ENCODE data around the gene PRKCH.

Gene PRKCH

DNA sequence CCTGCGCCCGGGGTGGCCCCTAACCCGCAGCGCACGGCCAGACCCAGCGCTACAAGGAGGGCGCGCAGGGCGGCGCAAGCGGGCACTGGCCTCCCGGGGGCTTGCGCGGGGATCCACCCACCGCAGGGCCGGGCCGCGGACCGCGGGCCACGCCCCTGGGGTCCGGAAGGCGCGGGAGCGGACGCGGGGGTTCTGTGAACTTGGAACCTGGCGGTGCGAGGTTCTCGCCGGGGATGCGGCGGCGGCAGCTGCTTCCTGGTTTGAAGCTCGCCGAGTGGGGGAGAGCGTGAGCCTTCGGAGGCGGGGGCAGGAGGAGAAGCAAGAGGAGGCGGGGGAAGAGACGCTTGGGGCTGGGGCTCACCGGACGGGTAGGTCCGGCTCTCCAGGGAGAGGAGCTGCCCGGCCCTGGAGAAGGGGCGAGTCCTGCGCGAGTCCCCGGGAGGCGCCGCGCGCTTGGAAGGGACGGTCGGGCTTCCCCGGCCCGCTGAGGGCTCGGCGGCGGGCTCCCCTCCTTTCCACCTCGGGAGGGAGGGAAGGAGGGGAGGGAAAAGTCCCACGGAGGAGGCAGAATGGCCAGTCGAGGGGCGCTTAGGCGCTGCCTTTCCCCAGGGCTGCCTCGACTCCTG is at the start of gene PRKCH:
TSS of gene PRKCH (plus strand) at position 195 of the 626 bp plus-strand sequence. CDS start 523 bp downstream, outside the sequence.
- peak; percentile 91 for DNase-seq

DNA sequence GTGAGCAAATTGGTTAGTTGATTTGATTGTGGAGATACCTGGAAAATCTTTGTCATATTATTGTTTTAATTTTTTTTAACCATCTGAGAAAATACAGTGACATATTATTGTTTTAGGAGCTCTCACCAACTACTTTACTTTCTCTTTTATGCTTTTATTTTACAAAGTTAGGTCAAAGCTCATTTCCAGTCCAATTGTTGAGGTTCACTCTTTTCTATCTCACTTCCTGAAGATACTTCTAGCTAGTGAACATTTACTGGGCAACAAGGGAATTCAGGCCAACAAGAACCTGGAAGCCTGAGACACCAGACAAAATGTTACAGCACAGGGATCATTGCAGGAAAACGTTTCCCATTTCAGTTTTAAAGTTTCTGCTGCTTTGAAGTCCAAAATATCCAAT is 44.1 kb upstream of the PRKCH start:
- no peak for DNase-seq

DNA sequence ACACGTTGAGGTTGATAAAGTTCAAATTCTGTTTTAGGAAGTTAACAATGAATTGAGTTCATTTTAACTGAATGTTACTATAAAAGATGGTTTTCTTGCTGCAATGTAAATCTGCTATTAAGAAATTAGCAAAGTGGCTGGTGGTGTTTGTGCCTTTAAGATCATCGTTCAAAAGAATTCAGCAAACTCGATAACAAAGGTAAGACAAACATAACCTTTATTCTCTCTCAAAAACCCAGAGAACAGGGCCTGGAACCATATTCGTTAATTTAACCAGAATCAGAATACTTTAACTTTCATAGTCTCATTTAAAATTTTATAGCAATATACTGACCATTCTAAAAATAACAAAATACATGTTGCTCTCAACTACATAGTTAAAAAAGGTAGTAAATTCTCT is 43.6 kb upstream of the PRKCH start:
- DNase-seq, result no peak

DNA sequence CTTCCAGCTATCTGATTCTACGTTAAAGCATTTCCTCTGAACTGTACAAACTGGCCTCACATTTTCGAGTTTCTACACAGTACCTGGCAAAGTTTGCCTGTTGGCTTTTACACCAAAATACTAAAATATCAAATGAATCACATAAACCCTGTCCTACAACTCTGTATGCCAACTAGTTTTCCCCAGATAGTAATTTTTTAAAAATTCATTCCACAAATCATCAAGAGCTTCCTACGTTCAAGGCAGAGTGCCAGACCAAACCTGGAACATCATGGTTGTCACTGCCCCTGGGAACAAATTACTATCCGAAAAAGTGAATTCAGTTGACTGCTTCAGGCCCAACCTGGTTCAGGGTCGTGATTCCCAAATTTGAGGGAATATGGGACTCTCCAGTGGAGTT is 42.3 kb upstream of the PRKCH start:
- DNase-seq, result no peak

DNA sequence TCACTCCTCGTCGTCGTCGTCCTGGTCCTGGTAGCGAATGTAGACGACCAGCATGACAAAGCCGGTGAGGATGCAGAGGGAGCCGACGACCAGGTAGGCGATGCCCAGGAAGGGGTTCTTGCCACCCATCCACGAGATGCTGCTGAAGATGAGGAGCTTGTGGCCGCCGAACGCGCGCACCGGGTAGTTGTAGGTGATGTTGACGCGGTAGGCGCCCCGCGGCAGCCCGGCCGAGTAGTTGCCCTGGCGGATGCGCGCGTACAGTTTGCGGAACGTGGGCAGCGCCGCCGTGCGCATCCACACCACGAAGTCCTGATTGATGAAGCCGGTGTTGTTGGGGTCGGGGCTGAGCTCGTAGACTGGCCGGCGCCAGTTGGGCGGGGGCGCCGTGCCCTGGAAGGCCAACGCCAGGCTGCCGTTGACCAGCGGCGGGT is 41.3 kb upstream of the PRKCH start:
- peak; percentile 22 for DNase-seq

DNA sequence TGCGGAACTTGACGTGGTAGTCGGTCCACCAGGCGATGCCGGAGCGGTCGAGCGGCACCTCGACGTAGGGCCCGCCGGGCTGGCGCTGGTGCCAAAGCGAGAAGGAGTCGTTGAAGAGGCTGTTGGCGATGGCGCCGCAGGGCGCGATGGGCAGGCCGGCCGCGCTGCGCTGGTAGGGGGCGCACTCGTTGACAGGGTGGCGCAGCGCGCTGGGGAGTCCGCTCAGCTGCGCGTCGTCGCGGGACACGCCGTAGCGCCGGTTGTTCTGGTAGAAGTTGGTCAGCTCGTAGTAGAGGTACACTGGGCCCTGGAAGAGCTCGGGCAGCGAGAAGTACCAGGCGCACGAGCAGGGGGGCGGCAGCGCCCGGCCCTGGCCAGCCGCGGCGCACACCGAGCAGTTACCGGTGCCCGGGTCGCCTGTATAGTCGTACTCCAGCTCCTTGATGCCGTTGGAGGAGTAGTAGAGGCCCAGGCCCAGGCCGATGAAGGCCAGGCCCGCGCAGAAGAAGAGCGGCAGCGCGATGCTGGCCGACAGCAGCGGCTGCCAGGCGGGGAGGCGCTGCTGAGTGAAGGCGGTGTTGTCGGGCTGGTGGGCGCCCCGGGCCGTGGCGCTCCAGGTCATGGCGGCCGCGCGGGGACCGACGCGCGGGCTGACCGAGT is 40.7 kb upstream of the PRKCH start:
- DNase-seq, result peak; percentile 79

DNA sequence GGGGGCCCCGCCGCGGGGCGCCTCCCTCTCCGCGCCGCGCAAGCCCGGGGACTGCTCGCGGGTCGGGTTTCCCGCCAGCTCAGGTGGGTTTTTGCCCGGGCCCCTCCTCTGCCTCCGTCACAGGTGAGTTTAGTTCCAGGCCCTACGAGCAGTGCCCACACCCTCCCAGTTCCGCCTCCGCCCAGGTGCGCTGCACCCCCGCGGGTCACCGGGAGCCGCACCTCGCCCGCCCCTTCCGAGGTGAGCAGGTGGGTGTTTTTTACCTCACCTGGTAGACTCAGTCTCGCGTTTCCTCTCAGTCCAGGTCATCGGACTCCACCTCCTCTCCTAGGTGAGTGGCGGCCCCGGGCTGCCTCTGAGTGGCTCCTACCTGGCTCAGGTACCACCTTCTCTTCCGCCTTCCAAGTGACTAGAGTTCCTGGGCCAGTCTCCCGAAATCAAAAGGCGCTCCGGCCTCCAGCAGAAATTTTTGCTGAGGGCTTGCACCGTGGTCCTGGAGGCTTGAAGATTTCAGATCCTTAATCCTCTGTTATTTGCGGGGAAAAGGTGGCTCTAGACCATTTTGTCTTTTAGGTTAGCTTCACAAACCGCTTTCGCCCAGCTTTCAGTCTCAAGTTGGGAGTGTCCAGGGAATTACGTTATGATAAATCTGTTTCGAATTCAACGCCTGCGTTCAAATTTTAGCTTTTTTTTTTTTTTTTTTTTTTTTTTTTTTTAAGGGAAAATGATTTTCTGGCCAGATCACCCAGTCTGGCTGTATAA is 40.0 kb upstream of the PRKCH start, which contains the start of gene TMEM30B:
TSS of gene TMEM30B (minus strand) at position 153 of the 762 bp plus-strand sequence. CDS start 191 bp downstream, outside the sequence.
- DNase-seq, result no peak

DNA sequence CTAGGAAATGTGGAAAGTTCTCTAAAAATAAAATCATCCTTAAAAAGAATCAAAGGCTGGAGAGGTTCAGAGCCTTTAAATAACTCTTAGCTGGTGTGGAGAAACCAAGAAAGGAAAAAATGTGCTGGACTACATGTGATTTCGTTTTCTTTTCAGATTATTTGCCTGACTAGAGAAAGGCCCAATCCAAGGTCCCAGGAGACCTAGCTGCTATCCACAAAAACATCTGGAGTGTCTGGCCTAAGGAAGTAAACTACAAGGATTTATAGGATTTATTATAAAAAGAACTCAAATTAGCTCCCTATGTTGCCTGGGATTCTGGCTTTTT is 39.5 kb upstream of the PRKCH start:
- no peak for DNase-seq

DNA sequence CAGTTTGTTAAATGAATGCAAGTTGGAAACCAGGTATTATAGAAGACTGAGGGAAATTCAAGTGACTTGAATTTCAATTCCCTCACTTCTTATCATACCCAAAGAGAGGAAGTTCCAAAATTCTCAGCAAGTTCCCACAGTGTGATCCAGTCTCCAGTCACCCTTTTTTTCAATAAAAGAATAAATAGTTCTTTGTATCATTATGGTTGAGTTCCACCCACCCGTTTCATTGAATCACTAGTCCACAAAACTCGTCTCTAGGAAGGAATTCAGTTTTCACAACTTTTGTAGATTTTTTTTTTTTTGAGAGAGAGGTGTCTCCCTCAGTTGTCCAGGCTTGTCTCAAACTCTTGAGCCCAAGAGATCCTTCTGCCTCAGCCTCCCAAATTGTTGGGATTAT is 38.6 kb upstream of the PRKCH start:
- DNase-seq, result no peak

DNA sequence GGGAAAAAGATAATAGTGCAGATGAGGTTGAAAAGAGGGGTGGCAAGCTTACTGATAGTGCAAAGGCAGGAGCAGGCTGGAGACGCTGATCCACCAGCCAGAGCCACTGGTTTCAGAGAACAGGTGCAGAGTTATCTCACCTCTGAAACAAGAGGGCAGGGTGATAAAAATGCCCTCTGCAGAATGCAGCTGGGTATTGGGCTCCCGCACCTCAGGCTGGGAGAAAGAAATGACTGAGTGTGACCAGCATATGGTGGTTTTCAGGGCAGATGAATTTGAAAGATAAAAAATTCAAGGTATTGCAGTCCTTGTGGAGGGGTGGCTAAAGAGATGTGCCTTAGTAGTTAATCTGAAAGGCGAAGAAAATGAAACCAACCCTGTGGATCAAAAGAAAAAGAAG is 37.4 kb upstream of the PRKCH start:
- DNase-seq, result peak; percentile 52

DNA sequence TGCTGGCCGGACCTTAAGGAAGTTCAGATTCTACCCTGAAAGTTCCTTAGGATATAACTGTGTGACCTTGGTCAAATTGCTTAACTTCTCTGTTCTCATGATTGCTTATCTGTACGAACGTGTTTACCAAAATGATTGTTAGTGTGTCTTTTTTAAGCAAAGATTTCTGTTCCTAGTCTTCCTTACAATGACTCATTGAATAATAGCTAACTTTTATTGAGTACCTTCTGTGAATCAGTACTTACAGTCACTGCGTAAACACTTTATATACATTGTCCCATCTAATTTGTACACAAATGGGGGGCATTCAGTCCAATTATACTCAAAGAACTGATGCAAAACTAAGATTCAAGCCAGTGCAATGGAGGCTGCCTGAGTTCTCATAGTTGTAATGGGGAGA is 36.0 kb upstream of the PRKCH start:
- DNase-seq, result no peak

DNA sequence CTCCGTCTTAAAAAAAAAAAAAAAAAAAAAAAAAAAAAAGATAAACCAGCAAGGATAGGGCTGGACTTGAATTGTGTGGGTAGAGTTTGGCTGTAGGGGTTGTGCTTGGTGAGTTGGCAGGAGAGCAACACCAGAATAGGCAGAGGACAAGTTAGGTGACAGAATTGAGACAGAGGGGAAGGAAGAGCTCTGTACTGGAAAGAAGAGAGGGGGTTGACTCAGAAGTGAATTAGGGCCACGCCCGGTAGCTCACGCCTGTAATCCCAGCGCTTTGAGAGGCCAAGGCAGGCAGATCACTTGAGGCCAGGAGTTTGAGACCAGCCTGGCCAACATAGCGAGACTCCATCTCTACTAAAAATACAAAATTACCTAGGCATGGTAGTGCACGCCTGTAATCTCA is 34.2 kb upstream of the PRKCH start:
- peak; percentile 14 for DNase-seq

DNA sequence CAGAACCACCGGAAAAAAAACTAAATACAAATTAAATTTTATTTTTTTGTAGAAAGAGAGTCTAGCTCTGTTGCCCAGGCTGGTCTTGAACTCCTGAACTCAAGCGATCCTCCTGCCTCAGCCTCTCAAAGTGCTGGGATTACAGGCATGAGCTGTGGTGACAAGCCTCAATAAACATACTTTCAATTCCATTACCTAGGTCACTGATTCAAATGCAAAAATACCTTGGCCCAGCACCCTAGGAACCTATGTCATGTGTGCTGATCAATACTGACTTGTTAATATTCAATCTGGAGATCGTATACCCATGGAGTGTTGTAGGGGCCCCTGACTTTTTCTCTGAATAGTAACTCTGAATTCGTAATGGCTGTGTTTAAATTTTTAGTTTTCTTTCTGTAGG is 33.2 kb upstream of the PRKCH start:
- no peak for DNase-seq

DNA sequence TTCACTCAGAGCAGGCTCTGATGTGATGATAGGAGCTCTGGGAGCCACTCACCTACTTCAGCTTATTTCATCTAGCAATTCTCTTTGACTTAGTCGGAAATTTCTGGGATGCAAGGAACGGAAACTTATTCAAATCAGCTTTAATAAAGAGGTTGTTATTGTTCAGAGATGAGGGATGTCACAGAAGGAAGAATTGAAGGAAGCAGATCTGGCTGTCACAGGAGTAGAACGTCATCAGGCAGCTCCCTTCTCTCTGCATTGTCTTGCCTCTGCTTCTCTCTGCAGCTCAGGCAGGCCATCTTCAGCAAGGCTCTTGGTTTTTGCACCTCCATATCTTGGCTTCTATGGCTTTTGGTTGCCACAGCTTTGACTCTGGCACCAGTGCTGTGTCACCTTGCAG is 32.7 kb upstream of the PRKCH start:
- DNase-seq, result no peak

DNA sequence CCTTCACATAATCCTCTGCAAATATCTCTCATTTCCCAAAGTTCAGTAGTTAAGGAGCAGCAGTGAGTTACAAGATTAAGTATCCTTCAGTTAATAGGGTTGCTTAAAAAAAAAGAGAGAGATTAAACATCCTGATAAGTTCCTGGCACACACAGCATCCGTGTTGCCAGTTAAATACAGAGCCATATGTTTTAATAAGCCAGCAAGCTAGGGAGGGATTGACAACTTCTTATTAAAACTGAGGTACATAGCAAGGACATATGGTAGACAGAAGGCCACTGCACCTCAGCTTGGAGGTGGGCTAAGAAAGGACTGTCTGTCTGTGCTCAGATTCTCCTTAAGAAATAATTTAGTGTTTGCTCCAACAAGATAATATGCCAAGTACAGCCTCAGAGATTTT is 30.7 kb upstream of the PRKCH start:
- DNase-seq, result no peak

DNA sequence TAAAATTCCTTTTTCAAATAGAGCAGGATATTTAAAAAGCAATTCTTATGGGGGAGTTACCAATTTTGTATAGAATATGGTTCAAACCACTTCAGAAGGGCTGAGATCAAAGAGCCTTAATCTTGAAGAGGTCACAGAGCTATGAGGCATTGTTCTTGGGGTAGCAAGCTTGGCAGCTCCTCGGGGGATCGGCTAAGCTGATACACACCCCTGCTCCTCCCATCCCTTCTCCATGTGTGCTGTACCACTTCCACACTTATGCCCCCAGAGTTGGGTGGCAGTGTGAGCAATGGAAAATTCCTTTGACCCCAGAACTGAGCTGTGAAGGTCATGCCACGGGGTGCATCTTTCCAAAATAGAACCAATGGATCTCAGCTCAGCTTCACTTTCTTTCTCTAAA is 25.2 kb upstream of the PRKCH start:
- no peak for DNase-seq

DNA sequence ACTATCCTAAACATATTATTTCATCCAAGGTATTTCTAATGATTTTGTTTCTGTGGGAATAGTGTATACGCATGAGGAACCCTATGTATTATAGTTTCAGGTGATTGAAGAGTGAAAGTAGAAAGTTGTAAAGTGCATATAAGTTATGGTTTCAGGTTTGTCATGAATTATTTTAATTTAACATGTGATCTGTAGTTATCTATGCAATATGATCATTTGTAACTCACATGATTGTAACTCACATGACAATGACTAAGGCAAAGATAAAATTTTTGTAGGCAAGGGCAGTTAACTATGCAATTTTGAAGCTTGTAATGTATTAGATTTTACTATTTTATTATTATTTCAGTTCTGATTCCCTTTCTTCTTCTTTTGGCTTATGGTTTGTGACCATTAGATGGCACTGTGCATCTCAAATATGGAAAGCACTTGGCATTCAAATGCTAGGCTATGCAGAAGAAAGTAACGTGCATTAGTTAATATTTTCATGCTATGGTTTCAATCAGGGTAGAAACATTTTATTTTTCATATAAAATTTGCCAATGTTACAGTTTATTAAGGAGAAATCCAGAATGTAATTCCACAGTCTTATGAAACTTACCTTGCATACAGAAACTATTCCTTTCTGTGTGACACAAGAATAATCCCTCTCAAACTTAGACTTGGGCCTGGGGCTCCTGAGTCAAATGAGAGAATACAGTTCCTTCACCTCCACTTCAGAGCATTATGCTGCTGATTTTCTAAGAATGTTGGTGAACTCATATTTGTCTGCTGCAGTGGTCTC is 24.5 kb upstream of the PRKCH start:
- DNase-seq, result peak; percentile 64

DNA sequence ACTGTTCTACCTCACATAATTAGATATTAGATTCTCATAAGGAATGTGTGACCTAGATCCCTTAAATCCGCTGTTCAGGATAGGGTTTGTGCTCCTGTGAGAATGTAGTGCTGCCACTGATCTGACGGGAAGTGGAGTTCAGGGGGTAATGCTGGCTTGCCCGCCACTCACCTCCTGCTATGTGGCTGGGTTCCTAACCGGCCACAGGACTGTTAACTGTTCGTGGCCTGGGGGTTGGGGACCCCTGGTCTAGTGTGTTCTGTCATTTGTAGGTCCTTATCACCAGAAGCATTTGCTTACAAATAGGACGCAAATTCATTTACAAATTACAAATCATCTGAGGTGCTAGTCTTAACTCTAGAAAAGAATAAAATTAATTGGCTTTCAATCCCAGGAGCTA is 23.8 kb upstream of the PRKCH start:
- no peak for DNase-seq

DNA sequence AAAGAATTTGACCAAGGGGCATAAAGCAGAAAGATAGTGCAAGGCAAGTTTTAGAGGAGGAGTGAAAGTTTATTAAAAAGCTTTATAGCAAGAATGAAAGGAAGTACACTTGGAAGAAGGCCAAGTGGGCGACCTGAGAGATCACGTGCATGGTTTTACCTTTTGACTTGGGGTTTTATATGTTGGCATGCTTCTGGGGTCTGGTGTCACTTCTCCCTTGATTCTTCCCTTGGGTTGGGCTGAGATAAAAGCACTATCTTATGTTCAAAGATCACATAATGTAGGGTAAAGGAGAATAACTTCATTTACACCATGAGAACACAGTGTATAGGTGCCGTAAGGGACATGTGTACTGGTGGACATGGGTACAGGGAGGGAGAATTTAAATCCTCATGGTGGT is 22.6 kb upstream of the PRKCH start:
- DNase-seq, result no peak

DNA sequence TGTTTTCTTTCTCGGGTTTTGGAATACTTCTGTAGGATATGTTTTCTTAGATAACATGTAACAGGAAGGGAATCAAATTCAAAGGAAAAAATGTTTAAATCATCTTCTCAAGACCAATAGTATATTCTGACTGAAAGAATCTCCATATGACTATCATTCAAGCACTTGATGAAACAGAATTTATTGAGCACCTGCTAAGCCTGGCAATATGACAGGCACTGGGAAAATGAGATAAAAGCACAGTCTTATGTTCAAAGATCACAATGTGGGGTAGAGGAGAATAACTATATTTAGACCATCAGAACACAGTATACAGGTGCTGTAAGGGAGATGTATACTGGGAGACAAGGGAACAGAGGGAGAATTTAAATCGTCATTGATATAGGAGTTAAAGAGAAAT is 21.2 kb upstream of the PRKCH start:
- no peak for DNase-seq

DNA sequence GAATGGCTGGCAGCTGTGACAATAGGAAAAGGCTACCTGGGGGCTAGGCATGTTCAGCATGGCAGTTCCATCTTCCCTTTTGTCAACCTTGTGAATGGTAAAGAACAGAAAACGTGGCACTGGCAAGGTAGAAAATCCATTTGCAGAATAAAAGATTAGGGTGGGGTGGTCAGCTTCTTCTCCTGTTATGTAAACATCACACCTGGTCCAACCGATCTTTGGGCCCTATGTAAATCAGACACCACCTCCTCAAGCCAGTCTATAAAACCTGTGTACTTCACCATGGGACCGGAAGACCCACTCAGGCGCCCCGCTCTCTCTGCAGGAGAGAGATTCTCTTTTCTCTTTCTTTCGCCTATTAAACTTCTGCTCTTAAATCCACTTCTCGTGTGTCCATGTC is 20.6 kb upstream of the PRKCH start:
- DNase-seq, result no peak

DNA sequence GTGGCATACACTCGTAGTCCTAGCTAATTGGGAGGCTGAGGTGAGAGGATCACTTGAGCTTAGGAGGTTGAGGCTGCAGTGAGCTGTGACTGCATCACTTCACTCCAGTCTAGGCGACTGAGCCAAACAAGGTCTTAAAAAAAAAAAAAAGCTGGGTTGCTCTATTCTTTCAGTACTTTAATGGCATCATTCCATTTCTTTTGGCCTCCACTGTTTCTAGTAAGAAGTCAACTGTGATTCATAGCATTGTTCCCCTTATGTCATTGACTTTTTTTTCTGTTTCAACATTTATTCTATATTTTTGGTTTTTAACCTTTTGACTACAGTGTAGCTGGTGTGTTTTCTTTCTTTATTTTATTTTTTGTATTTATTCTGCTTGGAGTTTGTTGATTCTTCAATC is 16.7 kb upstream of the PRKCH start:
- no peak for DNase-seq

DNA sequence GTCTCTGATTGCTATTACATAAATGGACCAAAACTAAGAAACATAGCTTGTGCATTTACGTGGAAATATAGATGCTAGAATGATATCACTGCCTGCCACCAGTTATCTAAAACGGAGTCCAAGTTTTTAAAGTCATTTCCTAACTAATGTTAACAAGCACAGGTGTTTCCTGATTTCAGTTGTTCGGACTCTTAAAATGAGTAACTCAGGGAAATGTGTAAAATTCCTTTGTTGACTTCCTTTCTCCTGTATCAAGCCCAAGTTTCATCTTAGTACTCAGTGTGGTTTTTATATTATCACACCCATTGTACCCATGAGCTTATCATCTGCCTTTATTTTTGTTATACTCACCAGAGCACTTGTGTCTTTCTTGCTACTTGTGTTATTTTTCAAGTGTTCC is 13.2 kb upstream of the PRKCH start:
- DNase-seq, result peak; percentile 18

Data from activated CD4-positive, alpha-beta T cell treated with anti-CD3 and anti-CD28 coated beads, Interleukin-10, Interleukin-2, amounts not matched to agents 100 ng/mL and 50 ng/mL, durations not matched to agents 16 hours and 8 hours (primary cell).